Activated T-cell treated with anti-CD3 and anti-CD28 coated beads, Interleukin-2, amount 50 U/mL, for 72 hours (primary cell): ENCODE measurements around the gene NRARP. TPM values are rescaled to one million over a fixed set of nuclear protein-coding genes. Genes with fewer than 3 reads are reported as not detected.
"Not testable (repeated sequence)": the region's sequence is repeated elsewhere in the genome, so short reads cannot be mapped to it uniquely, and the experiment has no call there.

Source experiments
- ATAC-seq, 2 donors: fragments of 150-1000 bp; cut with Tn5 transposase; replicated peaks in 1 of 2; 2 replicates each; pipeline ENCODE4 v1.10.0; 2021; ENCODE audit warnings: moderate library complexity in 2 of 2, mild to moderate bottlenecking in 1 of 2
- DNase-seq, 2 donors: peaks; one replicate each; pipeline ENCODE4 v3.0.0; 2021 to 2022; ENCODE audit warnings: mixed read lengths in 1 of 2
- H3K27ac Mint-ChIP-seq: one replicate; pipeline ENCODE4 v1.8.0; 2022; ENCODE audit warnings: mild to moderate bottlenecking, moderate library complexity, mixed read lengths
- H3K27me3 Mint-ChIP-seq: one replicate; pipeline ENCODE4 v1.8.0; 2022; ENCODE audit warnings: low read depth, mixed read lengths
- H3K36me3 Mint-ChIP-seq, 2 donors: one replicate each; pipeline ENCODE4 v1.8.0; 2022; ENCODE audit warnings: mixed read lengths in 2 of 2, mild to moderate bottlenecking in 1 of 2; ENCODE audit not compliant: insufficient read depth in 2 of 2
- H3K4me1 Mint-ChIP-seq: one replicate; pipeline ENCODE4 v1.8.0; 2022; ENCODE audit warnings: low read depth, mixed read lengths
- H3K4me3 Mint-ChIP-seq, 2 donors: one replicate each; pipeline ENCODE4 v1.8.0; 2022; ENCODE audit warnings: mild to moderate bottlenecking in 2 of 2, mixed read lengths in 2 of 2, moderate library complexity in 2 of 2
- H3K9me3 Mint-ChIP-seq, 2 donors: one replicate each; pipeline ENCODE4 v1.8.0; 2022; ENCODE audit warnings: mixed read lengths in 2 of 2
- total RNA-seq, 2 donors: library from RNA; stranded (reverse); gene quantifications; one replicate each; pipeline ENCODE4 v1.2.3, GENCODE V29; 2022

Gene NRARP
- total RNA-seq, 2 donors from 2014 or later, result 1.6 to 2.0 TPM

GRCh38 chr9:137268538-137269201 is 33.4 kb downstream of the NRARP start:
- H3K4me1 Mint-ChIP-seq, result peaks cover 19% of the 10 kb centered on the region
- no peak overlapping the region for H3K4me3 Mint-ChIP-seq
- H3K27me3 Mint-ChIP-seq, result no peaks in the 10 kb centered on the region
- peaks cover 2 to 8% of the 10 kb centered on the region in 2 donors for H3K36me3 Mint-ChIP-seq
- H3K9me3 Mint-ChIP-seq, result no peaks in the 10 kb centered on the region
- no peak overlapping the region for H3K27ac Mint-ChIP-seq
- no peak for DNase-seq
- no peak for ATAC-seq

- Mint-ChIP-seq H3K36me3 (peaks cover 2 to 6% of the 10 kb centered on the region in 2 donors), H3K27ac (no peak overlapping the region)
Observed at GRCh38 chr9:137267933-137268355, 34.1 kb downstream of the NRARP start.

GRCh38 chr9:137266585-137267453 is 35.3 kb downstream of the NRARP start:
- H3K4me3 Mint-ChIP-seq, result no peak overlapping the region
- DNase-seq (no peak), ATAC-seq (no peak)
- peaks cover 19% of the 10 kb centered on the region for H3K4me1 Mint-ChIP-seq
- H3K9me3 Mint-ChIP-seq, result no peaks in the 10 kb centered on the region
- no peak overlapping the region for H3K27ac Mint-ChIP-seq
- H3K36me3 Mint-ChIP-seq, result peaks cover 2 to 8% of the 10 kb centered on the region in 2 donors
- no peaks in the 10 kb centered on the region for H3K27me3 Mint-ChIP-seq

More at GRCh38 chr9:137267933-137268355, 34.1 kb downstream of the NRARP start:
- H3K9me3 Mint-ChIP-seq, result no peaks in the 10 kb centered on the region
- ATAC-seq, result no peak
- H3K27me3 Mint-ChIP-seq, result no peaks in the 10 kb centered on the region
- DNase-seq, result no peak
- no peak overlapping the region for H3K4me3 Mint-ChIP-seq
- H3K4me1 Mint-ChIP-seq, result peaks cover 19% of the 10 kb centered on the region

- no peak overlapping the region for H3K27ac Mint-ChIP-seq
- H3K9me3 Mint-ChIP-seq, result no peaks in the 10 kb centered on the region
- DNase-seq, result no peak
- peaks cover 2 to 11% of the 10 kb centered on the region in 2 donors for H3K36me3 Mint-ChIP-seq
- no peak overlapping the region for H3K4me3 Mint-ChIP-seq
- peaks cover 13% of the 10 kb centered on the region for H3K4me1 Mint-ChIP-seq
- H3K27me3 Mint-ChIP-seq, result no peaks in the 10 kb centered on the region
- no peak for ATAC-seq
Observed at GRCh38 chr9:137266162-137266527, 35.9 kb downstream of the NRARP start.

- no peak overlapping the region for H3K27ac Mint-ChIP-seq
- H3K27me3 Mint-ChIP-seq, result no peaks in the 10 kb centered on the region
- H3K4me3 Mint-ChIP-seq, result no peak overlapping the region
- peaks cover 2 to 11% of the 10 kb centered on the region in 2 donors for H3K36me3 Mint-ChIP-seq
- H3K4me1 Mint-ChIP-seq, result peaks cover 11% of the 10 kb centered on the region
- no peaks in the 10 kb centered on the region for H3K9me3 Mint-ChIP-seq
- DNase-seq (no peak), ATAC-seq (no peak)
Observed at GRCh38 chr9:137265496-137266161, 36.4 kb downstream of the NRARP start.

- H3K36me3 Mint-ChIP-seq, result peaks cover 2 to 5% of the 10 kb centered on the region in 2 donors
- H3K27me3 Mint-ChIP-seq, result no peaks in the 10 kb centered on the region
- H3K4me1 Mint-ChIP-seq, result no peaks in the 10 kb centered on the region
- no peak for ATAC-seq
- no peak for DNase-seq
- no peaks in the 10 kb centered on the region for H3K9me3 Mint-ChIP-seq
- H3K4me3 Mint-ChIP-seq, result no peak overlapping the region
- no peak overlapping the region for H3K27ac Mint-ChIP-seq
Observed at GRCh38 chr9:137264067-137264466, 38.0 kb downstream of the NRARP start.

GRCh38 chr9:137263506-137263905 is 38.6 kb downstream of the NRARP start:
- no peak overlapping the region for H3K4me3 Mint-ChIP-seq
- H3K9me3 Mint-ChIP-seq, result no peaks in the 10 kb centered on the region
- H3K36me3 Mint-ChIP-seq, result peaks cover 0 to 5% of the 10 kb centered on the region in 2 donors
- no peaks in the 10 kb centered on the region for H3K27me3 Mint-ChIP-seq
- no peaks in the 10 kb centered on the region for H3K4me1 Mint-ChIP-seq
- no peak overlapping the region for H3K27ac Mint-ChIP-seq
- DNase-seq (no peak), ATAC-seq (no peak)

GRCh38 chr9:137262909-137263285 is 39.2 kb downstream of the NRARP start:
- Mint-ChIP-seq H3K4me1 (no peaks in the 10 kb centered on the region), H3K36me3 (peaks cover 0 to 5% of the 10 kb centered on the region in 2 donors), H3K4me3 (no peak overlapping the region), H3K27ac (no peak overlapping the region), H3K27me3 (no peaks in the 10 kb centered on the region), H3K9me3 (no peaks in the 10 kb centered on the region)
- DNase-seq, result no peak
- no peak for ATAC-seq

GRCh38 chr9:137262173-137262908 is 39.7 kb downstream of the NRARP start:
- H3K27me3 Mint-ChIP-seq, H3K4me1 Mint-ChIP-seq, DNase-seq, ATAC-seq, H3K4me3 Mint-ChIP-seq, H3K36me3 Mint-ChIP-seq, H3K27ac Mint-ChIP-seq, H3K9me3 Mint-ChIP-seq: not testable (repeated sequence)

GRCh38 chr9:137256856-137257255 is 45.2 kb downstream of the NRARP start:
- no peaks in the 10 kb centered on the region for H3K27me3 Mint-ChIP-seq
- no peaks in the 10 kb centered on the region for H3K9me3 Mint-ChIP-seq
- H3K27ac Mint-ChIP-seq, result no peak overlapping the region
- peaks cover 14% of the 10 kb centered on the region for H3K4me1 Mint-ChIP-seq
- no peak for DNase-seq
- peak overlapping the region; percentile 83 to 87 for H3K4me3 Mint-ChIP-seq
- H3K36me3 Mint-ChIP-seq, result peaks cover 0 to 7% of the 10 kb centered on the region in 2 donors
- no peak for ATAC-seq

- Mint-ChIP-seq H3K27ac (no peak overlapping the region), H3K4me3 (peak overlapping the region; percentile 83 to 87), H3K27me3 (no peaks in the 10 kb centered on the region), H3K36me3 (peaks cover 0 to 3% of the 10 kb centered on the region in 2 donors), H3K9me3 (no peaks in the 10 kb centered on the region), H3K4me1 (peaks cover 14% of the 10 kb centered on the region)
- DNase-seq (no peak), ATAC-seq (no peak)
Observed at GRCh38 chr9:137256362-137256761, 45.7 kb downstream of the NRARP start.

- no peaks in the 10 kb centered on the region for H3K9me3 Mint-ChIP-seq
- ATAC-seq (peak in 1 of 2 donors; percentile 53), DNase-seq (no peak)
Observed at GRCh38 chr9:137255448-137256114, 46.5 kb downstream of the NRARP start.

More at GRCh38 chr9:137255448-137256114, 46.5 kb downstream of the NRARP start:
- H3K36me3 Mint-ChIP-seq, result peaks cover 0 to 3% of the 10 kb centered on the region in 2 donors
- peak overlapping the region; percentile 42 for H3K27ac Mint-ChIP-seq
- H3K27me3 Mint-ChIP-seq, result no peaks in the 10 kb centered on the region
- H3K4me3 Mint-ChIP-seq, result peak overlapping the region; percentile 83 to 87
- peaks cover 14% of the 10 kb centered on the region for H3K4me1 Mint-ChIP-seq
